DND-41 (cell line): ENCODE measurements around the gene HECW1.

Experiments used
- ATAC-seq: fragments of 200-7000 bp; cut with Tn5 transposase; 3 replicates; pipeline ENCODE4 v1.9.1; 2021; ENCODE audit warnings: low read depth; ENCODE audit not compliant: insufficient read depth
- DNase-seq: peaks from one replicate; pipeline ENCODE4 v3.0.0-alpha.2; 2020
- H2AFZ ChIP-seq: 2 replicates; pipeline ENCODE4 v1.6.0; 2012; ENCODE audit warnings: low read depth, low read length
- H3K27ac ChIP-seq: 2 replicates; pipeline ENCODE4 v1.5.1; 2012; ENCODE audit warnings: low read length, inconsistent platforms
- H3K27me3 ChIP-seq: fragments of 200-600 bp; sonication (generic); 2 replicates; pipeline ENCODE4 v1.6.0; 2012; ENCODE audit warnings: low read length, mild to moderate bottlenecking, inconsistent platforms; ENCODE audit not compliant: insufficient read depth, poor library complexity
- H3K36me3 ChIP-seq: 2 replicates; pipeline ENCODE4 v1.5.1; 2012; ENCODE audit warnings: low read length, inconsistent platforms; ENCODE audit not compliant: insufficient read depth
- H3K4me1 ChIP-seq: 2 replicates; pipeline ENCODE4 v1.5.1; 2012; ENCODE audit warnings: mild to moderate bottlenecking, low read length; ENCODE audit not compliant: insufficient read depth
- H3K4me2 ChIP-seq: 2 replicates; pipeline ENCODE4 v1.6.0; 2012; ENCODE audit warnings: mild to moderate bottlenecking, moderate library complexity, low read length, inconsistent platforms; ENCODE audit not compliant: insufficient read depth
- H3K4me3 ChIP-seq, 2 experiments: fragments of 200-600 bp in 1 of 2; shearing (Covaris generic) in 1 of 2; 2 replicates each; pipeline ENCODE4 v1.5.1; 2012 to 2016; ENCODE audit warnings: inconsistent platforms in 2 of 2, low read length in 2 of 2, mild to moderate bottlenecking in 2 of 2, low read depth in 1 of 2, moderate library complexity in 1 of 2
- H3K79me2 ChIP-seq: 2 replicates; pipeline ENCODE4 v1.6.0; 2012; ENCODE audit warnings: low read length, inconsistent platforms; ENCODE audit not compliant: insufficient read depth
- H3K9ac ChIP-seq: 2 replicates; pipeline ENCODE4 v1.6.0; 2012; ENCODE audit warnings: low read depth, mild to moderate bottlenecking, inconsistent platforms, low read length, moderate library complexity
- H3K9me3 ChIP-seq: 2 replicates; pipeline ENCODE4 v1.5.1; 2012; ENCODE audit warnings: low read length, moderate library complexity, mild to moderate bottlenecking, inconsistent platforms; ENCODE audit not compliant: insufficient read depth, severe bottlenecking
- H4K20me1 ChIP-seq: 2 replicates; pipeline ENCODE4 v1.6.0; 2012; ENCODE audit warnings: low read length; ENCODE audit not compliant: insufficient read depth
- EZH2 ChIP-seq: IDR thresholded peaks from 3 replicates; pipeline ENCODE4 v1.6.1; 2012; ENCODE audit warnings: borderline replicate concordance, low read depth, mild to moderate bottlenecking, moderate library complexity, low read length, inconsistent platforms; ENCODE audit not compliant: severe bottlenecking
- TF ChIP-seq, protein P1 (sequence below): IDR thresholded peaks from 2 replicates; pipeline ENCODE4 v1.5.1; 2012; ENCODE audit warnings: borderline replicate concordance, low read length, moderate library complexity, mild to moderate bottlenecking; ENCODE audit not compliant: poor library complexity, severe bottlenecking; ENCODE audit errors: extremely low read depth

Gene HECW1

DNA sequence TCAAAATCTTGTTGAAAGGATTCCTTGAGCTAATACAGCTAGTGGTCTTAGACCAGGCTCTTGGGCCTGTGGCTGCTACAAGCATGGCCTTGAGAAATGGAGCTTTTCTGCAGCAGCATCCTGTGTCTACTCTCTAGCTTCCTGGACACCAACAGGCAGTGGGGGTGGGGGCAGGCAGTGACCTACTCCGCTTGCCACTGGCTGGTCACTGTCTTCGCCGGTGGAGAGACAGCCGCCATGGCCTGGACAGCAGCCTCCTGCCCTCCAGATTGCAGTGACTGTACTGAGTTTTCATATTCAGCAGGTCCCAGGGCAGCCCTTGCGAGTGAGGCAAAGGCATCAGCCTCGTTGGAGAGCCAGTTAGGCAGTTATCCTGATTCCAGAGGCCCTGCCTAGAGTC is 204.6 kb downstream of the HECW1 start:
- no peak overlapping the region for H3K9ac ChIP-seq

DNA sequence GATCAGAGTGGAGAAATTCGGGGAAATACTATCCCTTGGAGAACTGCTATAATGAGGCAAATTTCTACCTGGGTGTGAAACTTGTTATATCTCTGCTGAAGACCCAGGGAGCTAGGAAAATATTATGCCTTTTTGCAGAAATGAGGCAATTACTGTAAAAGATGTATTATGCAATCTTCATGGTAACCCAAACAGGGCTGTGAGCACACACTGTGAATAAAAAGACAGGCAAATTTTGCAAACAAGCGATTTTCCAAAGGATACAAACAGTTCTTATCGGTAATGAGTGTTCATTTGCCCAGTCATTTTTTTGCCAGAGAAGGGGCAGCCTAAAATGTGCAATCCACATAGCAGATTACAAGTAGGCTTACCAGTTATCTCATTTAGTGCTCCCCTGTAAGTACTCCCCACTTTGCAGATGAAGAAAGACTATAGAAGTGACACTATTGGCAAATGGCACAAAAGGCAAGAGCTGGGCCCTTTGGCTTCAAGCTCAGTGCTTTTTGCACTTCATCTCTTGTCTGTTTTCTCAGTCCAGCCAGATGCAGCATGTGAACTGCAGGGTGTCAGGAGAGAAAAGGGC is 205.8 kb downstream of the HECW1 start:
- H3K27ac ChIP-seq: no peak overlapping the region
- no peaks in the 10 kb centered on the region for H3K9me3 ChIP-seq
- H3K36me3 ChIP-seq: no peaks in the 10 kb centered on the region
- H3K4me1 ChIP-seq: no peaks in the 10 kb centered on the region
- no peak overlapping the region for H3K4me3 ChIP-seq
- H2AFZ ChIP-seq: no peak overlapping the region
- H3K4me2 ChIP-seq: no peak overlapping the region
- TF ChIP-seq, protein P1, sequence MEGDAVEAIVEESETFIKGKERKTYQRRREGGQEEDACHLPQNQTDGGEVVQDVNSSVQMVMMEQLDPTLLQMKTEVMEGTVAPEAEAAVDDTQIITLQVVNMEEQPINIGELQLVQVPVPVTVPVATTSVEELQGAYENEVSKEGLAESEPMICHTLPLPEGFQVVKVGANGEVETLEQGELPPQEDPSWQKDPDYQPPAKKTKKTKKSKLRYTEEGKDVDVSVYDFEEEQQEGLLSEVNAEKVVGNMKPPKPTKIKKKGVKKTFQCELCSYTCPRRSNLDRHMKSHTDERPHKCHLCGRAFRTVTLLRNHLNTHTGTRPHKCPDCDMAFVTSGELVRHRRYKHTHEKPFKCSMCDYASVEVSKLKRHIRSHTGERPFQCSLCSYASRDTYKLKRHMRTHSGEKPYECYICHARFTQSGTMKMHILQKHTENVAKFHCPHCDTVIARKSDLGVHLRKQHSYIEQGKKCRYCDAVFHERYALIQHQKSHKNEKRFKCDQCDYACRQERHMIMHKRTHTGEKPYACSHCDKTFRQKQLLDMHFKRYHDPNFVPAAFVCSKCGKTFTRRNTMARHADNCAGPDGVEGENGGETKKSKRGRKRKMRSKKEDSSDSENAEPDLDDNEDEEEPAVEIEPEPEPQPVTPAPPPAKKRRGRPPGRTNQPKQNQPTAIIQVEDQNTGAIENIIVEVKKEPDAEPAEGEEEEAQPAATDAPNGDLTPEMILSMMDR: no peak
- TF ChIP-seq EZH2: no peak
- no peaks in the 10 kb centered on the region for H4K20me1 ChIP-seq
- no peak for ATAC-seq
- no peak overlapping the region for H3K9ac ChIP-seq
- no peak for DNase-seq
- no peaks in the 10 kb centered on the region for H3K27me3 ChIP-seq
- no peaks in the 10 kb centered on the region for H3K79me2 ChIP-seq

More for the DNA sequence above, 204.6 kb downstream of the HECW1 start:
- H3K9me3 ChIP-seq: no peaks in the 10 kb centered on the region
- no peak for ATAC-seq
- H2AFZ ChIP-seq: no peak overlapping the region
- no peak for DNase-seq
- no peak overlapping the region for H3K4me3 ChIP-seq
- H4K20me1 ChIP-seq: no peaks in the 10 kb centered on the region
- no peaks in the 10 kb centered on the region for H3K27me3 ChIP-seq
- H3K36me3 ChIP-seq: no peaks in the 10 kb centered on the region
- no peak overlapping the region for H3K27ac ChIP-seq
- TF ChIP-seq, protein P1: no peak
- no peak for TF ChIP-seq EZH2
- H3K4me1 ChIP-seq: no peaks in the 10 kb centered on the region
- no peak overlapping the region for H3K4me2 ChIP-seq
- no peaks in the 10 kb centered on the region for H3K79me2 ChIP-seq

DNA sequence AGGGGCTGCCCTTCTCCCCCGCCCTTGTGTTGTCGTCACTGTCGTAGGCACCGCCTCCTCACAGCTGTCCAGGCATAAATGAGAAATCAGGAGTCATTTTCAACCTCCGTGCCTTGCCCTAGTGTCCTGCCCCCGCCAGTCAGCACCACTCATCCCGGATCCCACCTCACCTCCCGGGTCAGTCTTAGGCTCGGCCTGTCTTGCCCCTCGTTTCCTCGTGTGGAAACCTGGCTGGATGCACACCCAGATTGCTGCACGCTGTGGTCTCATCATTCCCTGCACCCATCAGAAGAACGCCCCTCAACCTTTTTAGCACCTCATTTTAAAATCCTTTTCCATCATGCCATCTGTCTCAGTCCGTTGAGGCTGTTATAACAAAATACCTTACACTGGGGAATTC is 213.1 kb downstream of the HECW1 start:
- no peak overlapping the region for H2AFZ ChIP-seq
- ATAC-seq (no peak), DNase-seq (no peak)
- no peak overlapping the region for H3K4me3 ChIP-seq
- no peaks in the 10 kb centered on the region for H3K36me3 ChIP-seq
- H3K79me2 ChIP-seq: no peaks in the 10 kb centered on the region
- no peak overlapping the region for H3K4me2 ChIP-seq
- H3K9me3 ChIP-seq: no peaks in the 10 kb centered on the region
- no peak overlapping the region for H3K9ac ChIP-seq
- H3K4me1 ChIP-seq: no peaks in the 10 kb centered on the region
- TF ChIP-seq EZH2: no peak
- TF ChIP-seq, protein P1: no peak
- no peaks in the 10 kb centered on the region for H4K20me1 ChIP-seq
- H3K27me3 ChIP-seq: no peaks in the 10 kb centered on the region
- no peak overlapping the region for H3K27ac ChIP-seq

DNA sequence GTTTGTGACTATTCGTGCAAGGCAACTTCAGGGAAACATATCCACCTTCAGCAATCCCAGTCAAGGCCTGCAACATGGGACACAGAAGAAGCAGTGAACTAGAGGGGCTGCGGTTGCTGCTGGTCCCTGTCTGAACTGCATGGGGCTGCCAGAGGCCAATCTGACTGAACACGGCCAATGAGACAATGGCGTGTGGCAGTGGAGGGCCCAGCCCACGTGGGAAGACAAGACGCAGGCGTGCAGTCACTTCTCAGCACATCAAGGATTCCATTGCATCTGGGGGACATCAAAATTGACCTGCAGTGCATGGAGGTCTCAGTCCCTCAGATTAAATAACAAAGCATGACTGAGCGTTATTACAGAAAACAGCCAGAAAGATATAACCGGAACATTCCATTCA is 215.9 kb downstream of the HECW1 start:
- no peaks in the 10 kb centered on the region for H3K36me3 ChIP-seq
- ATAC-seq: no peak
- no peak overlapping the region for H3K27ac ChIP-seq
- no peaks in the 10 kb centered on the region for H3K79me2 ChIP-seq
- H3K4me3 ChIP-seq: no peak overlapping the region
- H3K9me3 ChIP-seq: no peaks in the 10 kb centered on the region
- TF ChIP-seq, protein P1: no peak
- TF ChIP-seq EZH2: no peak
- H3K4me1 ChIP-seq: no peaks in the 10 kb centered on the region
- H3K9ac ChIP-seq: no peak overlapping the region
- no peaks in the 10 kb centered on the region for H4K20me1 ChIP-seq
- no peak overlapping the region for H2AFZ ChIP-seq
- H3K27me3 ChIP-seq: no peaks in the 10 kb centered on the region
- no peak overlapping the region for H3K4me2 ChIP-seq
- no peak for DNase-seq
